ENCODE data around the gene MAF. TPM values are rescaled to one million over a fixed set of nuclear protein-coding genes. Genes with fewer than 3 reads are reported as not detected.

MAF gene
- polyA plus RNA-seq, 4 donors, result 23.7 to 268 (median 62.7) TPM

- Histone ChIP-seq H3K4me3 (ENCODE audit: low read depth in 1 of 3, low read length in 3 of 3) (no peak overlapping the region), H3K9me3 (ENCODE audit: control insufficient read depth in 2 of 2, insufficient read depth in 1 of 2, low read depth in 1 of 2, low read length in 1 of 2) (no peaks in the 10 kb centered on the region), H3K27ac (ENCODE audit: low read depth in 1 of 3, low read length in 2 of 3) (no peak overlapping the region), H3K4me1 (ENCODE audit: control insufficient read depth in 3 of 3, insufficient read depth in 2 of 3, low read depth in 1 of 3, low read length in 2 of 3) (no peaks in the 10 kb centered on the region), H3K36me3 (ENCODE audit: control insufficient read depth in 3 of 3, insufficient read depth in 2 of 3, low read depth in 1 of 3, low read length in 3 of 3) (no peaks in the 10 kb centered on the region), H3K27me3 (ENCODE audit: control insufficient read depth in 3 of 3, insufficient read depth in 3 of 3, low read length in 3 of 3) (peaks cover 0 to 7% (median 0%) of the 10 kb centered on the region in 3 donors)
- DNase-seq (no peak), FAIRE-seq (no peak)
- WGBS, 3 donors, result 66 to 75% (median 73%) methylated on average over 2 of the region's 2 CpGs
These were observed 23.9 kb downstream of the MAF start for GRCh38 chr16:79576602-79577001.

GRCh38 chr16:79573884-79574283 is 26.7 kb downstream of the MAF start:
- H3K9me3 ChIP-seq (ENCODE audit: control insufficient read depth in 2 of 2, insufficient read depth in 1 of 2, low read depth in 1 of 2, low read length in 1 of 2), result no peaks in the 10 kb centered on the region
- FAIRE-seq, result no peak

DNA sequence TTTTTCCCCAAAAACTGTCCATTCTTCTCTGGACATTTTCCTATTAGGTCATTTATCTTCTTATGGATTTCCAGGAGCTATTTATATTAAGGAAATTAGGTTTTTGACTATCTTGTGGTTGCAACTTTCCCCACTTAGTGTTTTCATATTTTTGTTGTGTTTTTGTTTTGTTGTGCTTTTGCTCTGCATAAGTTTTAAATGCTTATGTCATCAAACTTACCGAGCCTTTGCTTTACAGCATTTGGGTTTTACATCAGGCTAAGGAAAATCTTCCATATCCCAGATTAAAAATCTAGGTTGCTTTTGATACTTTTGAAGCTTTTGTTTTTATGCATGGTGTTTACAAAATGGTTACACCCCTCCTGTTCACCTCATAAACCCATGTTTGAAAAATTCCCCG is 27.5 kb downstream of the MAF start:
- FAIRE-seq, result no peak
- Histone ChIP-seq H3K4me3 (ENCODE audit: low read depth in 1 of 3, low read length in 3 of 3) (no peak overlapping the region), H3K27ac (ENCODE audit: low read depth in 1 of 3, low read length in 2 of 3) (no peak overlapping the region), H3K4me1 (ENCODE audit: control insufficient read depth in 3 of 3, insufficient read depth in 2 of 3, low read depth in 1 of 3, low read length in 2 of 3) (peaks cover 0 to 2% (median 0%) of the 10 kb centered on the region in 3 donors), H3K9me3 (ENCODE audit: control insufficient read depth in 2 of 2, insufficient read depth in 1 of 2, low read depth in 1 of 2, low read length in 1 of 2) (no peaks in the 10 kb centered on the region), H3K36me3 (ENCODE audit: control insufficient read depth in 3 of 3, insufficient read depth in 2 of 3, low read depth in 1 of 3, low read length in 3 of 3) (no peaks in the 10 kb centered on the region), H3K27me3 (ENCODE audit: control insufficient read depth in 3 of 3, insufficient read depth in 3 of 3, low read length in 3 of 3) (peaks cover 0 to 15% (median 0%) of the 10 kb centered on the region in 3 donors)
- no peak for DNase-seq
- WGBS, 3 donors, result 54 to 85% (median 61%) methylated on average over 2 of the region's 2 CpGs

More at GRCh38 chr16:79573884-79574283, 26.7 kb downstream of the MAF start:
- H3K4me1 ChIP-seq (ENCODE audit: control insufficient read depth in 3 of 3, insufficient read depth in 2 of 3, low read depth in 1 of 3, low read length in 2 of 3), result peaks cover 0 to 2% (median 0%) of the 10 kb centered on the region in 3 donors
- WGBS, 3 donors, result 77 to 87% (median 80%) methylated on average over 10 of the region's 10 CpGs
- DNase-seq, result no peak
- no peaks in the 10 kb centered on the region for H3K36me3 ChIP-seq (ENCODE audit: control insufficient read depth in 3 of 3, insufficient read depth in 2 of 3, low read depth in 1 of 3, low read length in 3 of 3)
- no peak overlapping the region for H3K4me3 ChIP-seq (ENCODE audit: low read depth in 1 of 3, low read length in 3 of 3)
- no peak overlapping the region for H3K27ac ChIP-seq (ENCODE audit: low read depth in 1 of 3, low read length in 2 of 3)
- H3K27me3 ChIP-seq (ENCODE audit: control insufficient read depth in 3 of 3, insufficient read depth in 3 of 3, low read length in 3 of 3), result peaks cover 0 to 15% (median 0%) of the 10 kb centered on the region in 3 donors

- peaks cover 0 to 2% (median 0%) of the 10 kb centered on the region in 3 donors for H3K4me1 ChIP-seq (ENCODE audit: control insufficient read depth in 3 of 3, insufficient read depth in 2 of 3, low read depth in 1 of 3, low read length in 2 of 3)
- FAIRE-seq, result no peak
- DNase-seq, result no peak
- H3K36me3 ChIP-seq (ENCODE audit: control insufficient read depth in 3 of 3, insufficient read depth in 2 of 3, low read depth in 1 of 3, low read length in 3 of 3), result no peaks in the 10 kb centered on the region
- H3K27ac ChIP-seq (ENCODE audit: low read depth in 1 of 3, low read length in 2 of 3), result no peak overlapping the region
- WGBS, 3 donors, result 62 to 73% (median 67%) methylated on average over 9 of the region's 9 CpGs
- H3K4me3 ChIP-seq (ENCODE audit: low read depth in 1 of 3, low read length in 3 of 3), result no peak overlapping the region
- H3K9me3 ChIP-seq (ENCODE audit: control insufficient read depth in 2 of 2, insufficient read depth in 1 of 2, low read depth in 1 of 2, low read length in 1 of 2), result no peaks in the 10 kb centered on the region
- peaks cover 0 to 15% (median 0%) of the 10 kb centered on the region in 3 donors for H3K27me3 ChIP-seq (ENCODE audit: control insufficient read depth in 3 of 3, insufficient read depth in 3 of 3, low read length in 3 of 3)
These were observed 28.5 kb downstream of the MAF start for GRCh38 chr16:79571903-79572535.

GRCh38 chr16:79571065-79571902 is 29.3 kb downstream of the MAF start:
- H3K9me3 ChIP-seq (ENCODE audit: control insufficient read depth in 2 of 2, insufficient read depth in 1 of 2, low read depth in 1 of 2, low read length in 1 of 2), result no peaks in the 10 kb centered on the region
- peaks cover 0 to 2% (median 0%) of the 10 kb centered on the region in 3 donors for H3K4me1 ChIP-seq (ENCODE audit: control insufficient read depth in 3 of 3, insufficient read depth in 2 of 3, low read depth in 1 of 3, low read length in 2 of 3)
- no peaks in the 10 kb centered on the region for H3K36me3 ChIP-seq (ENCODE audit: control insufficient read depth in 3 of 3, insufficient read depth in 2 of 3, low read depth in 1 of 3, low read length in 3 of 3)
- H3K4me3 ChIP-seq (ENCODE audit: low read depth in 1 of 3, low read length in 3 of 3), result no peak overlapping the region
- DNase-seq, result no peak
- no peak for FAIRE-seq
- H3K27ac ChIP-seq (ENCODE audit: low read depth in 1 of 3, low read length in 2 of 3), result no peak overlapping the region
- 28 to 32% (median 29%) methylated on average over 8 of the region's 8 CpGs for WGBS, 3 donors
- H3K27me3 ChIP-seq (ENCODE audit: control insufficient read depth in 3 of 3, insufficient read depth in 3 of 3, low read length in 3 of 3), result peaks cover 0 to 15% (median 0%) of the 10 kb centered on the region in 3 donors

- 41 to 74% (median 45%) methylated on average over 6 of the region's 6 CpGs for WGBS, 3 donors
- FAIRE-seq (no peak), DNase-seq (peak; percentile 56 to 79)
- H3K4me3 ChIP-seq (ENCODE audit: low read depth in 1 of 3, low read length in 3 of 3), result no peak overlapping the region
- H3K9me3 ChIP-seq (ENCODE audit: control insufficient read depth in 2 of 2, insufficient read depth in 1 of 2, low read depth in 1 of 2, low read length in 1 of 2), result no peaks in the 10 kb centered on the region
- H3K4me1 ChIP-seq (ENCODE audit: control insufficient read depth in 3 of 3, insufficient read depth in 2 of 3, low read depth in 1 of 3, low read length in 2 of 3), result peaks cover 0 to 7% (median 2%) of the 10 kb centered on the region in 3 donors
- H3K27ac ChIP-seq (ENCODE audit: low read depth in 1 of 3, low read length in 2 of 3), result peak overlapping the region in 1 of 3 donors; percentile 63
- H3K36me3 ChIP-seq (ENCODE audit: control insufficient read depth in 3 of 3, insufficient read depth in 2 of 3, low read depth in 1 of 3, low read length in 3 of 3), result no peaks in the 10 kb centered on the region
- peaks cover 0 to 3% (median 0%) of the 10 kb centered on the region in 3 donors for H3K27me3 ChIP-seq (ENCODE audit: control insufficient read depth in 3 of 3, insufficient read depth in 3 of 3, low read length in 3 of 3)
These were observed 35.8 kb downstream of the MAF start for GRCh38 chr16:79564671-79565107.

- 71 to 82% (median 80%) methylated on average over 4 of the region's 4 CpGs for WGBS, 3 donors
These were observed 36.6 kb downstream of the MAF start for GRCh38 chr16:79563921-79564320.

GRCh38 chr16:79562166-79562823 is 38.2 kb downstream of the MAF start:
- no peaks in the 10 kb centered on the region for H3K27me3 ChIP-seq (ENCODE audit: control insufficient read depth in 3 of 3, insufficient read depth in 3 of 3, low read length in 3 of 3)
- FAIRE-seq, result no peak
- H3K9me3 ChIP-seq (ENCODE audit: control insufficient read depth in 2 of 2, insufficient read depth in 1 of 2, low read depth in 1 of 2, low read length in 1 of 2), result no peaks in the 10 kb centered on the region
- H3K36me3 ChIP-seq (ENCODE audit: control insufficient read depth in 3 of 3, insufficient read depth in 2 of 3, low read depth in 1 of 3, low read length in 3 of 3), result no peaks in the 10 kb centered on the region
- no peak overlapping the region for H3K4me3 ChIP-seq (ENCODE audit: low read depth in 1 of 3, low read length in 3 of 3)
- no peak overlapping the region for H3K27ac ChIP-seq (ENCODE audit: low read depth in 1 of 3, low read length in 2 of 3)
- peaks cover 0 to 7% (median 2%) of the 10 kb centered on the region in 3 donors for H3K4me1 ChIP-seq (ENCODE audit: control insufficient read depth in 3 of 3, insufficient read depth in 2 of 3, low read depth in 1 of 3, low read length in 2 of 3)
- DNase-seq, result no peak
- 81 to 87% (median 83%) methylated on average over 5 of the region's 5 CpGs for WGBS, 3 donors

More at GRCh38 chr16:79563921-79564320, 36.6 kb downstream of the MAF start:
- H3K4me3 ChIP-seq (ENCODE audit: low read depth in 1 of 3, low read length in 3 of 3), result no peak overlapping the region
- H3K27me3 ChIP-seq (ENCODE audit: control insufficient read depth in 3 of 3, insufficient read depth in 3 of 3, low read length in 3 of 3), result no peaks in the 10 kb centered on the region
- H3K27ac ChIP-seq (ENCODE audit: low read depth in 1 of 3, low read length in 2 of 3), result peak overlapping the region in 1 of 3 donors; percentile 63
- H3K9me3 ChIP-seq (ENCODE audit: control insufficient read depth in 2 of 2, insufficient read depth in 1 of 2, low read depth in 1 of 2, low read length in 1 of 2), result no peaks in the 10 kb centered on the region
- FAIRE-seq, result no peak
- H3K36me3 ChIP-seq (ENCODE audit: control insufficient read depth in 3 of 3, insufficient read depth in 2 of 3, low read depth in 1 of 3, low read length in 3 of 3), result no peaks in the 10 kb centered on the region
- peaks cover 0 to 7% (median 2%) of the 10 kb centered on the region in 3 donors for H3K4me1 ChIP-seq (ENCODE audit: control insufficient read depth in 3 of 3, insufficient read depth in 2 of 3, low read depth in 1 of 3, low read length in 2 of 3)
- DNase-seq, result peak in 1 of 2 donors; percentile 12
